PFSK-1 (cell line): ENCODE results near the gene LMOD2.

Source experiments
- FOXP2 ChIP-seq: optimal IDR thresholded peaks from 2 replicates; pipeline ENCODE3; 2011; ENCODE audit warnings: borderline replicate concordance, control low read depth, inconsistent platforms; ENCODE audit not compliant: insufficient read depth; ENCODE audit errors: extremely low read length, extremely low read depth
- POLR2AphosphoS5 ChIP-seq: IDR thresholded peaks from 2 replicates; pipeline ENCODE4 v1.6.1; 2012; ENCODE audit warnings: low read depth, mild to moderate bottlenecking, control low read depth, low read length, moderate library complexity
- SIN3A ChIP-seq: IDR thresholded peaks from 2 replicates; pipeline ENCODE4 v1.6.1; 2012; ENCODE audit warnings: mild to moderate bottlenecking, low read length, moderate library complexity, borderline replicate concordance; ENCODE audit not compliant: insufficient read depth
- TAF1 ChIP-seq: IDR thresholded peaks from 2 replicates; pipeline ENCODE4 v1.6.1; 2012; ENCODE audit warnings: low read length, control low read depth, borderline replicate concordance; ENCODE audit not compliant: insufficient read depth
- TF ChIP-seq, protein P1 (sequence below), 2 experiments: IDR thresholded peaks; 2 replicates each; pipeline versions ENCODE4 v1.6.1 to v1.8.0; 2011 to 2012; ENCODE audit warnings: low read depth in 2 of 2, low read length in 2 of 2, control low read depth in 1 of 2, inconsistent platforms in 1 of 2, mild to moderate bottlenecking in 1 of 2, moderate library complexity in 1 of 2; ENCODE audit not compliant: insufficient read depth in 1 of 2

The LMOD2 gene

DNA sequence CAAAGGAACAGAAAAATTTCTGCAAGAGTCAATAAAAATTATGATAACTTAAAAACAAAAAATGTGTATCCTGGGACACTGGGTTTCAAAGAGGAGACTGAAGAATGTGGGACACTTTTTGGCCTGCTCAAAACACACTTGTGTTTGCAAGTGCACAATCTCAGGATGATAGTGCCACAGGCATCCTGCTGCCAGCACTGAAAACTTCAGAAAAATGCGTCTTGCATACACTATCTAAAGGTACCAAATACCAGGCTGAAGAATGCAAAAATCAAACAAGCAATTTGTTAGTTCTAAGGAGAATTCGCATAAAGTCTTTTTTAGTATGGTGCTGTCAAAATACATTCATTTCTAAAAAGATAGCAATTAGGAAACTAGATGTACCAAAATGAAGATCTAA is 55.0 kb downstream of the LMOD2 start:
- TF ChIP-seq SIN3A = no peak
- TF ChIP-seq, protein P1, sequence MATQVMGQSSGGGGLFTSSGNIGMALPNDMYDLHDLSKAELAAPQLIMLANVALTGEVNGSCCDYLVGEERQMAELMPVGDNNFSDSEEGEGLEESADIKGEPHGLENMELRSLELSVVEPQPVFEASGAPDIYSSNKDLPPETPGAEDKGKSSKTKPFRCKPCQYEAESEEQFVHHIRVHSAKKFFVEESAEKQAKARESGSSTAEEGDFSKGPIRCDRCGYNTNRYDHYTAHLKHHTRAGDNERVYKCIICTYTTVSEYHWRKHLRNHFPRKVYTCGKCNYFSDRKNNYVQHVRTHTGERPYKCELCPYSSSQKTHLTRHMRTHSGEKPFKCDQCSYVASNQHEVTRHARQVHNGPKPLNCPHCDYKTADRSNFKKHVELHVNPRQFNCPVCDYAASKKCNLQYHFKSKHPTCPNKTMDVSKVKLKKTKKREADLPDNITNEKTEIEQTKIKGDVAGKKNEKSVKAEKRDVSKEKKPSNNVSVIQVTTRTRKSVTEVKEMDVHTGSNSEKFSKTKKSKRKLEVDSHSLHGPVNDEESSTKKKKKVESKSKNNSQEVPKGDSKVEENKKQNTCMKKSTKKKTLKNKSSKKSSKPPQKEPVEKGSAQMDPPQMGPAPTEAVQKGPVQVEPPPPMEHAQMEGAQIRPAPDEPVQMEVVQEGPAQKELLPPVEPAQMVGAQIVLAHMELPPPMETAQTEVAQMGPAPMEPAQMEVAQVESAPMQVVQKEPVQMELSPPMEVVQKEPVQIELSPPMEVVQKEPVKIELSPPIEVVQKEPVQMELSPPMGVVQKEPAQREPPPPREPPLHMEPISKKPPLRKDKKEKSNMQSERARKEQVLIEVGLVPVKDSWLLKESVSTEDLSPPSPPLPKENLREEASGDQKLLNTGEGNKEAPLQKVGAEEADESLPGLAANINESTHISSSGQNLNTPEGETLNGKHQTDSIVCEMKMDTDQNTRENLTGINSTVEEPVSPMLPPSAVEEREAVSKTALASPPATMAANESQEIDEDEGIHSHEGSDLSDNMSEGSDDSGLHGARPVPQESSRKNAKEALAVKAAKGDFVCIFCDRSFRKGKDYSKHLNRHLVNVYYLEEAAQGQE (IDR thresholded peaks at IDR 0.05; ENCODE audit: insufficient read depth in 1 of 2, low read depth in 2 of 2, low read length in 2 of 2) = no peak
- no peak for TF ChIP-seq FOXP2

- TF ChIP-seq POLR2AphosphoS5 (no peak), FOXP2 (no peak), SIN3A (no peak), TAF1 (no peak)
- TF ChIP-seq, protein P1 (IDR thresholded peaks at IDR 0.05; ENCODE audit: insufficient read depth in 1 of 2, low read depth in 2 of 2, low read length in 2 of 2) = no peak
These were observed 56.2 kb downstream of the LMOD2 start for GRCh38 chr7:123711832-123712293.

GRCh38 chr7:123712619-123713018 is 57.0 kb downstream of the LMOD2 start:
- TF ChIP-seq POLR2AphosphoS5 (no peak), FOXP2 (no peak), SIN3A (no peak), TAF1 (no peak)
- TF ChIP-seq, protein P1 (IDR thresholded peaks at IDR 0.05; ENCODE audit: insufficient read depth in 1 of 2, low read depth in 2 of 2, low read length in 2 of 2) = no peak
